DND-41 (cell line): ENCODE data around the gene MCTP2.

Source experiments
- ATAC-seq: fragments of 200-7000 bp; cut with Tn5 transposase; 3 replicates; pipeline ENCODE4 v1.9.1; 2021; ENCODE audit warnings: low read depth; ENCODE audit not compliant: insufficient read depth
- DNase-seq: peaks from one replicate; pipeline ENCODE4 v3.0.0-alpha.2; 2020
- H2AFZ ChIP-seq: 2 replicates; pipeline ENCODE4 v1.6.0; 2012; ENCODE audit warnings: low read depth, low read length
- H3K27ac ChIP-seq: 2 replicates; pipeline ENCODE4 v1.5.1; 2012; ENCODE audit warnings: low read length, inconsistent platforms
- H3K27me3 ChIP-seq: fragments of 200-600 bp; sonication (generic); 2 replicates; pipeline ENCODE4 v1.6.0; 2012; ENCODE audit warnings: low read length, mild to moderate bottlenecking, inconsistent platforms; ENCODE audit not compliant: insufficient read depth, poor library complexity
- H3K36me3 ChIP-seq: 2 replicates; pipeline ENCODE4 v1.5.1; 2012; ENCODE audit warnings: low read length, inconsistent platforms; ENCODE audit not compliant: insufficient read depth
- H3K4me1 ChIP-seq: 2 replicates; pipeline ENCODE4 v1.5.1; 2012; ENCODE audit warnings: mild to moderate bottlenecking, low read length; ENCODE audit not compliant: insufficient read depth
- H3K4me2 ChIP-seq: 2 replicates; pipeline ENCODE4 v1.6.0; 2012; ENCODE audit warnings: mild to moderate bottlenecking, moderate library complexity, low read length, inconsistent platforms; ENCODE audit not compliant: insufficient read depth
- H3K4me3 ChIP-seq, 2 experiments: fragments of 200-600 bp in 1 of 2; shearing (Covaris generic) in 1 of 2; 2 replicates each; pipeline ENCODE4 v1.5.1; 2012 to 2016; ENCODE audit warnings: inconsistent platforms in 2 of 2, low read length in 2 of 2, mild to moderate bottlenecking in 2 of 2, low read depth in 1 of 2, moderate library complexity in 1 of 2
- H3K79me2 ChIP-seq: 2 replicates; pipeline ENCODE4 v1.6.0; 2012; ENCODE audit warnings: low read length, inconsistent platforms; ENCODE audit not compliant: insufficient read depth
- H3K9ac ChIP-seq: 2 replicates; pipeline ENCODE4 v1.6.0; 2012; ENCODE audit warnings: low read depth, mild to moderate bottlenecking, inconsistent platforms, low read length, moderate library complexity
- H3K9me3 ChIP-seq: 2 replicates; pipeline ENCODE4 v1.5.1; 2012; ENCODE audit warnings: low read length, moderate library complexity, mild to moderate bottlenecking, inconsistent platforms; ENCODE audit not compliant: insufficient read depth, severe bottlenecking
- H4K20me1 ChIP-seq: 2 replicates; pipeline ENCODE4 v1.6.0; 2012; ENCODE audit warnings: low read length; ENCODE audit not compliant: insufficient read depth
- CTCF ChIP-seq: IDR thresholded peaks from 2 replicates; pipeline ENCODE4 v1.5.1; 2012; ENCODE audit warnings: borderline replicate concordance, low read length, moderate library complexity, mild to moderate bottlenecking; ENCODE audit not compliant: poor library complexity, severe bottlenecking; ENCODE audit errors: extremely low read depth
- EZH2 ChIP-seq: IDR thresholded peaks from 3 replicates; pipeline ENCODE4 v1.6.1; 2012; ENCODE audit warnings: borderline replicate concordance, low read depth, mild to moderate bottlenecking, moderate library complexity, low read length, inconsistent platforms; ENCODE audit not compliant: severe bottlenecking

MCTP2 gene

GRCh38 chr15:94432279-94432678 lies 200.9 kb downstream of the MCTP2 start:
- Histone ChIP-seq H2AFZ (no peak overlapping the region), H3K9me3 (no peaks in the 10 kb centered on the region), H3K4me1 (no peaks in the 10 kb centered on the region), H3K79me2 (no peaks in the 10 kb centered on the region), H3K36me3 (no peaks in the 10 kb centered on the region), H4K20me1 (no peaks in the 10 kb centered on the region), H3K4me3 (no peak overlapping the region), H3K27me3 (no peaks in the 10 kb centered on the region), H3K4me2 (no peak overlapping the region), H3K27ac (no peak overlapping the region), H3K9ac (no peak overlapping the region)
- DNase-seq (no peak), ATAC-seq (no peak)
- no peak for TF ChIP-seq EZH2
- TF ChIP-seq CTCF, result no peak

- ATAC-seq (no peak), DNase-seq (no peak)
- H3K27ac ChIP-seq, result no peak overlapping the region
- no peaks in the 10 kb centered on the region for H3K9me3 ChIP-seq
- no peaks in the 10 kb centered on the region for H3K79me2 ChIP-seq
- H3K27me3 ChIP-seq, result no peaks in the 10 kb centered on the region
- no peaks in the 10 kb centered on the region for H4K20me1 ChIP-seq
- TF ChIP-seq EZH2 (no peak), CTCF (no peak)
- no peak overlapping the region for H3K4me3 ChIP-seq
- H2AFZ ChIP-seq, result no peak overlapping the region
- H3K4me2 ChIP-seq, result no peak overlapping the region
- H3K9ac ChIP-seq, result no peak overlapping the region
- H3K36me3 ChIP-seq, result no peaks in the 10 kb centered on the region
- H3K4me1 ChIP-seq, result no peaks in the 10 kb centered on the region
Observed at GRCh38 chr15:94439158-94439557, 207.8 kb downstream of the MCTP2 start.

GRCh38 chr15:94441760-94442159 lies 210.4 kb downstream of the MCTP2 start:
- Histone ChIP-seq H3K4me1 (no peaks in the 10 kb centered on the region), H3K27me3 (no peaks in the 10 kb centered on the region), H3K9ac (no peak overlapping the region), H4K20me1 (no peaks in the 10 kb centered on the region), H2AFZ (no peak overlapping the region), H3K36me3 (no peaks in the 10 kb centered on the region), H3K4me3 (no peak overlapping the region), H3K79me2 (no peaks in the 10 kb centered on the region), H3K27ac (no peak overlapping the region), H3K4me2 (no peak overlapping the region), H3K9me3 (no peaks in the 10 kb centered on the region)
- ATAC-seq (no peak), DNase-seq (no peak)
- no peak for TF ChIP-seq EZH2
- no peak for TF ChIP-seq CTCF

- Histone ChIP-seq H3K79me2 (no peaks in the 10 kb centered on the region), H3K27me3 (no peaks in the 10 kb centered on the region), H3K27ac (no peak overlapping the region), H3K36me3 (no peaks in the 10 kb centered on the region), H3K9ac (no peak overlapping the region), H4K20me1 (no peaks in the 10 kb centered on the region), H3K4me1 (no peaks in the 10 kb centered on the region), H3K4me2 (no peak overlapping the region), H3K9me3 (no peaks in the 10 kb centered on the region), H3K4me3 (no peak overlapping the region), H2AFZ (no peak overlapping the region)
- TF ChIP-seq EZH2, result no peak
- DNase-seq (no peak), ATAC-seq (no peak)
Observed at GRCh38 chr15:94442480-94442879, 211.1 kb downstream of the MCTP2 start.
